HG03432 (cell line): ENCODE results near the gene MYH16.
"Not testable (repeated sequence)": the region's sequence is repeated elsewhere in the genome, so short reads cannot be mapped to it uniquely, and the experiment has no call there.

Experiments
- ATAC-seq: cut with Tn5 transposase; IDR thresholded peaks from one replicate; pipeline ENCODE4 v1.9.1; 2021; ENCODE audit warnings: mild to moderate bottlenecking, moderate library complexity; ENCODE audit not compliant: unreplicated experiment

Gene MYH16

GRCh38 chr7:99257675-99258074 lies 15.0 kb upstream of the MYH16 start:
- no peak for ATAC-seq

- no peak for ATAC-seq
Measured at GRCh38 chr7:99258501-99258900, 14.1 kb upstream of the MYH16 start.

DNA sequence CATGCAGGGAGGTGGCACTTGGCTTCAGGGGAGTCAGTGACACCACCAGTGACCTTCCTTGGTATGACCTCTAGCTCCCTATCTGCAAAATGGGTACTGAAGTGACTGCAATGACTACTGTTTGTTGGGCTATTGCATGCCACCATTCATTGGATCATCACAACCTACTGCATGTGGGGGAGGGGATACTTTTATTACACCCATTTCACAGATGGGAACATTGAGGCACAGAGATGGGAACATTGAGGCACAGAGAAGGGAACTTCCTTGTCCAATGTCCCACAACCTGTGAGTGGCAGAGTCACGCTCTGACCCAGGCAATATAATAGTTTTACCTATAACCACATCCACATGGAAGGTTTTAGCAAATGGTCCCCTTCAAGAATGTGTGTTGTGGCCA lies 12.2 kb upstream of the MYH16 start:
- ATAC-seq = no peak

GRCh38 chr7:99261646-99262045 lies 11.0 kb upstream of the MYH16 start:
- no peak for ATAC-seq

- ATAC-seq = no peak
Measured at GRCh38 chr7:99265848-99266480, 6.7 kb upstream of the MYH16 start.

DNA sequence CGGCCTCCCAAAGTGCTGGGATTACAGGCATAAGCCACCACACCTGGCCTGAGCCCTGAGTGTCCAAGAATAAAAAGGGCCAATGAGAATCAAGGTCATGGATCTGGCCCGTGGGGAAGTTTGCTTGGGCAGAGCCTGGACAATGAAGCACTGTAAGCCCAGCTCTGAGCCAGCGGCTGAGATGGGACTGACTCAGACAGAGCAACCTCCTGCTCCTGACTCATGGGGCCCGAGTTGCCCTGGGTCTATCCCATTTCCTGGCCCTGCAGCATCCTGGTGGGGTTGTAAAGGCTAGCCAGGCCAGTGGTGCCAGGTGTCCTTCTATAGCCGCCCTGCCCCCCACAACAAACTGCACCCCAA lies 5.2 kb upstream of the MYH16 start:
- no peak for ATAC-seq

GRCh38 chr7:99267841-99268576 lies 4.6 kb upstream of the MYH16 start:
- no peak for ATAC-seq

- ATAC-seq = no peak
Measured at GRCh38 chr7:99268577-99268908, 4.1 kb upstream of the MYH16 start.

- ATAC-seq = no peak
Measured at GRCh38 chr7:99270702-99271101, 1.9 kb upstream of the MYH16 start.

GRCh38 chr7:99273561-99273960 lies 922 bp downstream of the MYH16 start:
- ATAC-seq = not testable (repeated sequence)

DNA sequence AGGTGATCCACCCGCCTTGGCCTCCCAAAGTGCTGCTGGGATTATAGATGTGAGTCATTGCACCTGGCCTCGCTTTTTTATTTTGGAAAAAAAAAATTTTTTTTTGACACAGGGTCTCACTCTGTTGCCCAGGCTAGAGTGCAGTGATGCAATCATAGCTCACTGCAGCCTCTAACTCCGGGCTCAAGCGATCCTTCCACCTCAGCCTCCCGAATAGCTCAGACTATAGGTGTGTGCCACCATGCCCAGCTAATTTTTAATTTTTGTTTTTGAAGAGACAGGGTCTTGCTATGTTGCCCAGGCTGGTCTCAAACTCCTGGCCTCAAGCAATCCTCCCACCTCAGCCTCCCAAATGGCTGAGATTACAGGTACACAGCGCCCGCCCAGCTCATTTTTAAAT lies 2.3 kb downstream of the MYH16 start:
- ATAC-seq = not testable (repeated sequence)

- no peak for ATAC-seq
Measured at GRCh38 chr7:99275496-99275895, 2.9 kb downstream of the MYH16 start.

DNA sequence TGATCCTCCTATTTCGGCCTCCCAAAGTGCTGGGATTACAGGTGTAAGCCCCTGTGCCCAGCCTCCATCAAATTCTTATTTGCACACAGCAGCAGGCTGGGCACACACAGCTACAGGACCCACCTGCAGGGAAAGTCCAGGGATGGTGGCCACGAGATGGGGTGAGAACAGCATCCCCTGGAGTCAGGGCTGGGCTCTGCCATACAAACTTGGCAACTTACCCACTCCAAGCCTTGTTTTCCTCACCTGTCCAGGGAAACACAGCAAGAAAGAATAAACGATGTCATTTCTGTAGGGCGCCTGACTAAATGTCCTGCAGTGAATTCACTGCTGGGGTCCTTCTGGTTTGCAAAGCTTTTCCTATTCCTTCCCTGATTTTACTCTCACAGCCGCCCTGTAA lies 5.5 kb downstream of the MYH16 start:
- no peak for ATAC-seq

GRCh38 chr7:99284165-99284564 lies 11.5 kb downstream of the MYH16 start:
- ATAC-seq = not testable (repeated sequence)

GRCh38 chr7:99287779-99288534 lies 15.3 kb downstream of the MYH16 start:
- no peak for ATAC-seq

- no peak for ATAC-seq
Measured at GRCh38 chr7:99289185-99289584, 16.5 kb downstream of the MYH16 start.

DNA sequence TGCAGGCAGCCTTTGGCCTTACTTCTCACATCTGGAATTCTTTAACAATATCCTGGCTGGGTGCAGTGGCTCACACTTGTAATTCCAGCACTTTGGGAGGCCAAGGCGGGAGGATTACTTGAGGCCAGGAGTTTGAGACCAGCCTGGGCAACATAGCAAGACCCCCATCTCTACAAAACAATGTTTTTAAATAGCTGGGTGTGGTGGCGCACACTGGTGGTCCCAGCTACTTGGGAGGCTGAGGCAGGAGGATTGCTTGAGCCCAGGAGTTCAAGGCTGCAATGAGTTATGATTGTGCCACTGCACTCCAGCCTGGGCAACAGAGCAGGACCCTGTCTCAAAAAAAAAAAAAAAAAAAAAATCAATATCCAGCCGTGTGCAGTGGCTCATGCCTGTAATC lies 17.5 kb downstream of the MYH16 start:
- ATAC-seq = not testable (repeated sequence)

DNA sequence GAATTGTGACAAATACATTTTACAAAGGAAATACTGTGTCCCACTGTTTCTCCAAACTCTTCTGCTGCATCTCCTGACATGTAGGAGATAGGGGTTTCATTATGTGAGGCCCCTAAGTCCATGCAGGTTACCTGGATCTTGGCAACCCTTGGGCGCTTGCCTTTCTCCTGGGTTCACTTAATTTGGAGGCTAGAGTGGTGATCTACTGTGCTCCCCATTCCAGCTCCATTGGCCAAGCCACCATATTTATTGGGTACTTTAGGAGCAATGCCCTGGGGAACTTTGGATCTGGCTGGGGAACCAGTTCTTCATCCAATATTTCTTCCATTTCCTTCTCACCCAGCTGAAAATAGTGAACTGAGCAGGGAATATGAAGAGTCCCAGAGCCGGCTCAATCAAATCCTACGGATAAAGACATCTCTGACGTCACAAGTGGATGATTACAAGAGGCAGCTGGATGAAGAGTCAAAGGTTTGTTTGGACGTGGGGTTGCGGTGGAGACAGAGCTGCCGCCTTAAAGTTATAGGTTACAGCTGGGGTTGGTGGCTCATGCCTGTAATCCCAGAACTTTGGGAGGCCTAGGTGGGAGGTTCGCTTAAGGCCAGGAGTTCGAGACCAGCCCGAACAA lies 18.5 kb downstream of the MYH16 start:
- ATAC-seq = no peak

GRCh38 chr7:99292127-99292526 lies 19.5 kb downstream of the MYH16 start:
- ATAC-seq = no peak

DNA sequence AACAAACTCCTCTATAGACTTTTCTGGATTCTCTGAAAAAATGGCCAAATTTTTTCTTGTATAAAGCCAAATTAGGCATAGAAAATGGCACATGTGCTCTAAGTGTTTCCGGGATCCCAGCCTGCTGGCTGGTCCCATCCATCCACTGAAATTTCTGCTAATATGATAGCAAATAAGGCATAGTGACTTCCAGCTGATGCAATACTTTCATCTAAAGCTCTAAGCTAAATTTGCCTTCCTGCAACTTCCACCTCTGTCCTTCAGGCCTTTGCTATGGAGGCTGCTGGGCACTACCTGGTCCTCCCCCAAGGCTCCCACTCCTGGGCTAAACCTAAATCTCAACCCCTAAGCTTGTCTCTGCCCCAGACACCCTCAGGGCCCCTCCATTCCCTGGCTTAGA lies 20.5 kb downstream of the MYH16 start:
- no peak for ATAC-seq

DNA sequence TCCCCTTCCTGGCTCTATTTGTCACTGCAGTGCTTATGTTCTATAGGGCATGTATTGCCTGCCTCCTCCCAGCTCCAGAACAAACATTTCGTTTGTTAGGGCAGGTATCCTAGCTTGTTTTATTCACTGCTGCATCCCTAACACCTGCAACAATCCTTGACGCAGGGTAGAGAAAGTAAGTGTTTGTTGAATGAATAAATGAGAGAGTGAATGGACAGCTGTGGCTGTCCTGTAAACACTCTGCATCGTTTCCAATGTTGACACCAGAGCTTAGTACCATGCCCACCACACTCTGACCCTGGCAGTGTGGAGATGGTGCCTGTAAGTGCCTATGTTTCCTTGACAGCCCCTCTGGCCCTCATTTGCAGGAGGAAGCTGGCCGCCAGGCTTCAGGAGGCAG lies 21.0 kb downstream of the MYH16 start:
- ATAC-seq = no peak

DNA sequence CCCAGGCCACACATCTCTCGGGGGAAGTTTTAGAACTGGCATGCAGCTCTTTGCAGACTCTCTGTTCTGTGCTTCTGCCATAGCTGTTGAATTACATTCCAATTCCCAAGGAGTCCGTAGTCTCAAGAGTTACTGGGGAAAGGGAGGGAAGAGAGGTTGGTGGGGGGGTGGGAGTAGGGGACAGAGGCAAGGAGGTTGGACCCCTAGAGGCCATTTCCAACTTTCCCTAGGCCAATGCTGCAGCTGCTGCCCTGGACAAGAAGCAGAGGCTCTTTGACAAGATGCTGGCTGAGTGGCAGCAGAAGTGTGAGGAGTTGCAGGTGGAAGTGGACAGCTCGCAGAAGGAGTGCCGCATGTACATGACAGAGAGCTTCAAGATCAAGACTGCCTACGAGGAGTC lies 23.8 kb downstream of the MYH16 start:
- ATAC-seq = no peak
